ENCODE measurements around the gene ADAMTS17.

ADAMTS17 gene

GRCh38 chr15:100193277-100193860 is 148.4 kb downstream of the ADAMTS17 start:
- DNase-seq, result no peak

- DNase-seq, result no peak
Observed at GRCh38 chr15:100192097-100193080, 149.4 kb downstream of the ADAMTS17 start.

- no peak for DNase-seq
Observed at GRCh38 chr15:100191161-100191560, 150.6 kb downstream of the ADAMTS17 start.

GRCh38 chr15:100190675-100191074 is 151.1 kb downstream of the ADAMTS17 start:
- DNase-seq, result no peak

GRCh38 chr15:100189849-100190248 is 151.9 kb downstream of the ADAMTS17 start:
- no peak for DNase-seq

GRCh38 chr15:100189319-100189718 is 152.5 kb downstream of the ADAMTS17 start:
- no peak for DNase-seq

GRCh38 chr15:100187677-100188076 is 154.1 kb downstream of the ADAMTS17 start:
- DNase-seq, result no peak

- DNase-seq, result no peak
Observed at GRCh38 chr15:100186960-100187359, 154.8 kb downstream of the ADAMTS17 start.

GRCh38 chr15:100186366-100186765 is 155.4 kb downstream of the ADAMTS17 start:
- DNase-seq, result no peak

GRCh38 chr15:100183921-100184495 is 157.8 kb downstream of the ADAMTS17 start:
- DNase-seq, result no peak

GRCh38 chr15:100180921-100181320 is 160.9 kb downstream of the ADAMTS17 start:
- no peak for DNase-seq

GRCh38 chr15:100175406-100176114 is 166.2 kb downstream of the ADAMTS17 start:
- DNase-seq, result no peak

GRCh38 chr15:100174904-100175275 is 166.9 kb downstream of the ADAMTS17 start:
- no peak for DNase-seq

- no peak for DNase-seq
Observed at GRCh38 chr15:100174159-100174903, 167.4 kb downstream of the ADAMTS17 start.

- DNase-seq, result no peak
Observed at GRCh38 chr15:100172356-100173024, 169.3 kb downstream of the ADAMTS17 start.

GRCh38 chr15:100171411-100171810 is 170.4 kb downstream of the ADAMTS17 start:
- DNase-seq, result no peak

- no peak for DNase-seq
Observed at GRCh38 chr15:100170291-100171210, 171.2 kb downstream of the ADAMTS17 start.

- DNase-seq, result no peak
Observed at GRCh38 chr15:100169615-100170290, 172.0 kb downstream of the ADAMTS17 start.

- no peak for DNase-seq
Observed at GRCh38 chr15:100168787-100169186, 173.0 kb downstream of the ADAMTS17 start.

- no peak for DNase-seq
Observed at GRCh38 chr15:100167884-100168375, 173.8 kb downstream of the ADAMTS17 start.
